RWPE2 (cell line): Measurements from ENCODE around the gene BICRAL.

Experiments used
- ATAC-seq: fragments of 200-7000 bp; cut with Tn5 transposase; 3 replicates; pipeline ENCODE4 v1.9.1; 2021; ENCODE audit warnings: low read depth
- DNase-seq: peaks from one replicate; pipeline ENCODE4 v3.0.0-alpha.2; 2020; ENCODE audit warnings: low spot score
- H3K27ac ChIP-seq: fragments of 450-650 bp; 2 replicates; pipeline ENCODE4 v1.5.1; 2017; ENCODE audit warnings: mild to moderate bottlenecking; ENCODE audit not compliant: poor library complexity, severe bottlenecking
- H3K27me3 ChIP-seq: fragments of 250-450 bp; sonication (Bioruptor Pico); 2 replicates; pipeline ENCODE4 v1.5.1; 2021; ENCODE audit warnings: mild to moderate bottlenecking, moderate library complexity; ENCODE audit not compliant: insufficient read depth, poor library complexity, severe bottlenecking
- H3K36me3 ChIP-seq: fragments of 250-450 bp; sonication (Bioruptor Pico); 2 replicates; pipeline ENCODE4 v1.5.1; 2020; ENCODE audit warnings: low read depth, mild to moderate bottlenecking, moderate library complexity
- H3K4me1 ChIP-seq: fragments of 250-450 bp; sonication (Bioruptor Pico); 2 replicates; pipeline ENCODE4 v1.5.1; 2021; ENCODE audit warnings: mild to moderate bottlenecking, moderate library complexity; ENCODE audit not compliant: insufficient read depth, poor library complexity, severe bottlenecking
- H3K4me3 ChIP-seq: fragments of 250-450 bp; sonication (Bioruptor Pico); 2 replicates; pipeline ENCODE4 v1.5.1; 2021; ENCODE audit warnings: mild to moderate bottlenecking, moderate library complexity; ENCODE audit not compliant: severe bottlenecking
- H3K9me3 ChIP-seq: fragments of 250-450 bp; sonication (Bioruptor Pico); 2 replicates; pipeline ENCODE4 v1.5.1; 2021; ENCODE audit warnings: mild to moderate bottlenecking, moderate library complexity; ENCODE audit not compliant: severe bottlenecking
- CTCF ChIP-seq: fragments of 450-650 bp; IDR thresholded peaks from one replicate; pipeline ENCODE4 v1.5.1; 2017; ENCODE audit warnings: mild to moderate bottlenecking, moderate library complexity; ENCODE audit not compliant: poor library complexity, severe bottlenecking

BICRAL gene

GRCh38 chr6:42834056-42834455, 52.2 kb downstream of the BICRAL start:
- no peak for DNase-seq
- ATAC-seq = no peak

GRCh38 chr6:42841844-42842584, 60.2 kb downstream of the BICRAL start:
- H3K4me3 ChIP-seq = no peak overlapping the region
- H3K4me1 ChIP-seq = no peaks in the 10 kb centered on the region
- ATAC-seq (no peak), DNase-seq (no peak)
- no peak for TF ChIP-seq CTCF
- no peaks in the 10 kb centered on the region for H3K36me3 ChIP-seq
- no peaks in the 10 kb centered on the region for H3K9me3 ChIP-seq
- H3K27me3 ChIP-seq = no peaks in the 10 kb centered on the region
- H3K27ac ChIP-seq = no peak overlapping the region

More at GRCh38 chr6:42834056-42834455, 52.2 kb downstream of the BICRAL start:
- TF ChIP-seq CTCF = no peak
- no peak overlapping the region for H3K27ac ChIP-seq
- H3K36me3 ChIP-seq = peaks cover 5% of the 10 kb centered on the region
- no peaks in the 10 kb centered on the region for H3K9me3 ChIP-seq
- H3K4me1 ChIP-seq = no peaks in the 10 kb centered on the region
- no peak overlapping the region for H3K4me3 ChIP-seq
- H3K27me3 ChIP-seq = no peaks in the 10 kb centered on the region

- no peaks in the 10 kb centered on the region for H3K4me1 ChIP-seq
- no peak for DNase-seq
- H3K4me3 ChIP-seq = no peak overlapping the region
- H3K9me3 ChIP-seq = no peaks in the 10 kb centered on the region
- H3K36me3 ChIP-seq = no peaks in the 10 kb centered on the region
- TF ChIP-seq CTCF = no peak
- ATAC-seq = no peak
- no peaks in the 10 kb centered on the region for H3K27me3 ChIP-seq
- H3K27ac ChIP-seq = no peak overlapping the region
Observed at GRCh38 chr6:42845327-42845694, 63.5 kb downstream of the BICRAL start.

GRCh38 chr6:42846505-42846904, 64.7 kb downstream of the BICRAL start:
- H3K27ac ChIP-seq = no peak overlapping the region
- H3K36me3 ChIP-seq = no peaks in the 10 kb centered on the region
- DNase-seq (no peak), ATAC-seq (no peak)
- no peaks in the 10 kb centered on the region for H3K9me3 ChIP-seq
- H3K4me3 ChIP-seq = no peak overlapping the region
- no peak for TF ChIP-seq CTCF
- no peaks in the 10 kb centered on the region for H3K4me1 ChIP-seq
- no peaks in the 10 kb centered on the region for H3K27me3 ChIP-seq

GRCh38 chr6:42848700-42849099, 66.8 kb downstream of the BICRAL start:
- TF ChIP-seq CTCF = no peak
- no peak overlapping the region for H3K27ac ChIP-seq
- no peak for DNase-seq
- no peak overlapping the region for H3K4me3 ChIP-seq
- H3K36me3 ChIP-seq = peaks cover 9% of the 10 kb centered on the region; the same call in 1 of the 2 replicates
- H3K4me1 ChIP-seq = no peaks in the 10 kb centered on the region
- ATAC-seq = no peak
- no peaks in the 10 kb centered on the region for H3K9me3 ChIP-seq
- no peaks in the 10 kb centered on the region for H3K27me3 ChIP-seq
